GM19351 (cell line): Measurements from ENCODE around the gene SLC17A9.

Source experiments
- ATAC-seq: cut with Tn5 transposase; IDR thresholded peaks from one replicate; pipeline ENCODE4 v1.9.1; 2021; ENCODE audit warnings: mild to moderate bottlenecking, moderate library complexity; ENCODE audit not compliant: unreplicated experiment

SLC17A9 gene

GRCh38 chr20:62937268-62938104 lies 15.0 kb upstream of the SLC17A9 start:
- peak; percentile 69 for ATAC-seq

DNA sequence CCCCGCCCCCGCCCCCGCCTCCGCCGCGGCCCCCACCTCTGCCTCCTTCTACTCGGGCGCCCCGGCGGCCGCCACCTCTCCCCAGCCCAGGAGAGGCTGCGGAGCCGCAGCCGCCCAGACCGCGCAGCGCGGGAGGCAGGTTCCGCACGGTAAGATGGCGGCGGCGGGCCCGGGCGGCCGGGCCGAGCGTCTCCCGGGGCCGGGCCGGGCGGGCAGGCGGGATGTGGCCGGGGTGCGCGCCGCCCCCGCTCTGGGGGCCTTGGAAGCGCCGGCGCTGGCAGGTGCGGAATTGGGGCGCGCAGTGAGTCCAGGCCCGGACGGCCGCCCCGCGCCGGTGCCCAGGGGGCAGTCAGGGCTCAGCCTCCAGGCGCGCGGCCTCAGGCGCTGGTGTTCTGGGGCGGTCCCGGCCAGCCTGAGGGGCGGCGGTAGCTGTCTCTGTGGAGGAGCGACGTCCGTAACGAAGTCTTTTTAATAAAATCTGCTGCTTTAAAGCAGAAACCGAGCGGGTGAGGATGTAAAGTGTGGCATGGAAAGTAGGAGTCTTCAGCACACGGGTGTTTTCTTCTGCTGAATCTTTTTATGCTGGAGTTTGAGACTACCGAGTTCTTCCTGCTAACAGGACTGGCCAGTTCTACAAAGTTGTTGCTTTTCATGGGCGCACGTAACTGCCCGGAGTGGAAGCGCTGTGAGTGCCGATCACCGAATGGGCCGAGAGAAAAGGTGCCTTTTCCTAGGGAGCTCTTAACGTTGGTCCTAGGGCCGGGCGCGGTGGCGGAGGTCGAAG lies 14.2 kb upstream of the SLC17A9 start, which contains the start of gene GID8:
Gene GID8 (plus strand): TSS at position 43 of the 784 bp plus-strand sequence. CDS start 3,356 bp downstream, outside the sequence.
- ATAC-seq: peak; percentile 46

GRCh38 chr20:62940875-62941274 lies 11.6 kb upstream of the SLC17A9 start:
- ATAC-seq: no peak

GRCh38 chr20:62941792-62942191 lies 10.7 kb upstream of the SLC17A9 start:
- ATAC-seq: no peak

DNA sequence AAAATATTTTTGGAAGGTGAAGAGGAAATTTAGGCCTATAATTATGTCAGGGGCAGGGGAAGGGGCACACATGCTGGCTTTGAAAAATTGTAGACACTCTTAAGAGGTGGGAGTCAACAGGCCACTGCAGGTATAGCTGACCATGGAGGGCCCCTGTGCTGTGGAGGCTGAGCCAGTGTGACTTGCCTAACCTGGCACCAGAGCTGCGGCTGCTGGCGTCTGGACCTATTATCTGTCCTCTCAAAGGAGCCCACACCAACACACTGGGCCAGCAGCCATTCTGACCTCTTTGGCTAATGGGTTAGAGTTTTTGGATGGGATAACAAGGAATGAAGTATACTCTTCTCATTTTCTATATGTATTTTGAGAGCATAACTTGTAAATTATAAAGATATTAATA lies 10.1 kb upstream of the SLC17A9 start:
- ATAC-seq: no peak

- ATAC-seq: no peak
Measured at GRCh38 chr20:62943396-62943795, 9.1 kb upstream of the SLC17A9 start.

DNA sequence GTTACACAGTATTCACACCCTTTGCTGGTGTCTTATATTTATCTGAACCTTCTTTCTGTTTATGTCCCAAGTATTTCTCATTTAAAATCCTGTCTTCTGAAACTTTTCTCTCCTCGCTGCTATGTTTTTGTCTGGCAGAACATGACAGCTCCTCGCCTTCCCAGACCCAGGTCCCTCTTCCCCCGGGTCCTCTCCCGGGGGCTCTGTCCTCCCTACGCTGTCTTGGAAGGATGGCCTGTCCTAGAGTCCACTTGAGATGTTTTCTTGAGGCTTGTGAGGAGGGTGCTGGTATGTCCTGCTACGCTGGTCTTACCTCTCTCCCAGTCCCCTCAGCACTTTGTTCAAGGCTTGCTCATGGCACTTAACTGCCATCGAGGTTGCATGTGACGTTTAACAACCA lies 8.3 kb upstream of the SLC17A9 start:
- ATAC-seq: no peak

- ATAC-seq: no peak
Measured at GRCh38 chr20:62944746-62945145, 7.8 kb upstream of the SLC17A9 start.

DNA sequence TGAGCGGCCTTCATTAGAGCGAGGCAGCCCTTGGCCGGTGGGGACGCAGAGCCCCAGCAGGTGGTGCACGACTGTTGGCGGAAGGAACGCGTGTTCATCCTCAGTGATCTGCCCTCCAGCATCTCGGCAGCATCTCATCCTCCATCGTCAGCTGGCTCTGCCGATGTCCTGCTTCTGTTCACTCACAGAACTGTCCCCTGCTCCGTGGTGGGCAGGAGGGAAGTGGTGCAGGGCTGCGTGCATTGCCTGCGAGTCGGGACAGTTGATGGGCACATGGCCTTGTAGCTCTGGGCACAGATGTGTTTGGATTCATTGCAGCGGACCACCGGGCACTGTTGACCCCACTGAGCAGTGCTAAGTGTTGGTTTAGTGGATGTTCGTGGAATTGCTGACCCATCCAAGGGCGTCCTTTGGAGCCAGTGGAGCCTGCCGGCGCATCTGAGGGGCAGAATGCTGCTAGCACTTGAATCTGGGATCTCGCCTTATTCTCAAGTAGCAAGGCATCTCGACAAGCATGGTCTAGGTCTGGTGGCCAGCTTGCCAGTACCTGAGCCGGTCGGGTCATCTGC lies 6.7 kb upstream of the SLC17A9 start:
- no peak for ATAC-seq

DNA sequence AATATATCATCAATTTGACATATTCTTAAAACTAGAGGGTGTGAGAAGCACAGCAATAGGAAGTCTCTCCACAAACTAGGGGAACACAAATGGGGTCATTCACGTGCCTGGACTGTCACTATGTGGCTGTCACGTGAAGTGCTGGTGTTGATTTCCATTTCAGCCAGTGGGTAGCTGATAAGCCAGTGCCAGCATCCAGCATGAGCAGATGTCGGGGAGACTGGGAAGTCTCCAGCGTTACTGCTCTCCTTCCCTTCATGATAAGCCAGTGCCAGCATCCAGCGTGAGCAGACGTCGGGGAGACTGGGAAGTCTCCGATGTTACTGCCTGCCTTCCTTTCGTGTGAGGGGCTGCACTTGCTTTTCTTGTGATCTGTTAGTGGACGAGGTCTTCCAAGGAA lies 5.6 kb upstream of the SLC17A9 start:
- no peak for ATAC-seq

GRCh38 chr20:62947532-62948300 lies 4.8 kb upstream of the SLC17A9 start:
- no peak for ATAC-seq

DNA sequence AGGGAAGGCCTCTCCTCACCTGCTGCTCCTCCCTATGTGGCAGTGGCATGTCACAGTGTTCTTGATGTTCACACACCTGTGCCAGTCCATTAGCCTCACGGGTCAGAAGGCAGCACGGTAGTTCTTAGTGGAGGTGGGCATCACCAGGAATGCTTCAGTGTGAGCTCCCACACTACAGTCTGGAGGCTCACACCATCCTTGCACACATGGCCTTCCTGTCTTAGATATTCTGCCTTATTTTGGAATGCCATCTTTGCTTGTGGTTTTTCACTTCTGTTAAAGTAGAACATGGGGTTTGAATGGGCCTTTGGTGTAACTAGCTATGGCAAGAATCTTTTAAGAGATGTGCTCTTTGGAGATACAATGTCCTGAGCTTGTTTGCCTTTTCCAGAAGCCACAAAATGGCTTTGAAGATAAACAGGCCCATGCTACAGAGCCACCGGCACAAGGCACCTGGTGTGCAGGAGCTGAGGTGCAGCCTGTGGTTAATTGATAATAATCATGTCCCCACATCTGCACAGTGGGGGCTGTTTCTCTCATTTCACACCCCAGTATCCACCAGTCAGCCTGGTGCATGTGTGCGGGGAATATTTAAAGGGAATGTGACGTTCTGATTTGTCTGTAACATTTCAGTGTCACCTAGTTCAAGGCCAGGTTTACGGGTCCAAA lies 3.2 kb upstream of the SLC17A9 start:
- ATAC-seq: no peak

- no peak for ATAC-seq
Measured at GRCh38 chr20:62949962-62950361, 2.5 kb upstream of the SLC17A9 start.

GRCh38 chr20:62950741-62951140 lies 1.8 kb upstream of the SLC17A9 start:
- no peak for ATAC-seq

DNA sequence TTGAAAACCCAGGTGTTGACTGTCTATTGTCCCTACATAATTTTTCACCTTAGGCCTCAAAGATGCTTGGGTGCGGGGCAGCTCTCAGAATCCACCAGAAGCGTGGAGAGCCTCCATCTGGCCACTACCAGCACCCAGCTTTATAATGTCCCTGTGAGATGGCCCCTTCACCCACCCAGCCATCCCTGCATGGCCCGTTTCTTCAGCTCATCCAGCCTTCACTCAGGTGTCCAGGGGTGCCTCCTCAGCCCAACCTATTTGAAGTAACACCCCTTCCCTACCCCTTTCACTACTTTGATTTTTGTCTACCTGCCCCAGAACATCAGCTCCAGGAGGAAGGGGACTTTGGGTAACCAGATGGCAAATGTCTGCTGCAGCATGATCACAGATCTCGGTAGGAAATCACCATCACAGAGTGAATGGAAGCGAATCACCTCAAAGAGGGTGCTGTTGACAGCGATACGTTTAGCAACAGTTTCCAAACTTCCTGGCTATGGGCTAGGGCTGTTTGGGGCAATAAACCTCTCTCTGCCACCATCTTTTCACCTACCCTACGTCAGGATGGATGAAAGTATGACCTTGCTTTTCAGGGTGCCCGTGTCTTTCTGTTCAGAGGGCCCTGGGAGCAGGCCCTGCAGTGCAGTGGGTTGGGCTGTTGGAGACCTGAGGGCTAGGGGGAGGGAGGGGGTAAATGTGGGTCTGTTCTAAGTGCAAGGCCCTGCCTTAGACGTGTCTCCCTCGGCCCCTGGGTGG lies 1.2 kb upstream of the SLC17A9 start:
- no peak for ATAC-seq

DNA sequence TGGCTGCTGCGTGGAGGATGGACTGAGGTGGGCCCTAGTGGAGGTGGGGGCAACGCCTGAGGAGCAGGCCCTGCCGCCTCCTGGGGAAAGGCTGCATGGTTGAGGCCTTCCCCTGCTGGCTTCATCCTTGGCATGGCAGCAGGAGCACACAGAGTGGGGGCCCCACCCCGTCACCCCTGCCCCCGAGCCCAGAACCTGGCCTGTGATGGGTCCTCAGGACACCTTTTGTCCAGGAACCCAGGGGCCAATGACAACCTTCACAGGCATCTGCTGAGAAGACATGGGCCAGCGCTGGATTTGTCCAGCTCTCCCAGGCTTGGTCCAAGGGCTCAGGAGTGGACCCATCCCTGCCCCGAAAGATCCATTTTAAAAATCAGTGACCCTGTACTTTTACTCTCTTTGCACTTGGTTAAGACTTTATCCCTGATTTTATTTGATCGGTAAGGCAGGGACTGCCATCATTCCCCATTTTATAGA lies 575 bp upstream of the SLC17A9 start:
- ATAC-seq: no peak

- ATAC-seq: peak; percentile 5
Measured at GRCh38 chr20:62952968-62953838, 694 bp downstream of the SLC17A9 start.

DNA sequence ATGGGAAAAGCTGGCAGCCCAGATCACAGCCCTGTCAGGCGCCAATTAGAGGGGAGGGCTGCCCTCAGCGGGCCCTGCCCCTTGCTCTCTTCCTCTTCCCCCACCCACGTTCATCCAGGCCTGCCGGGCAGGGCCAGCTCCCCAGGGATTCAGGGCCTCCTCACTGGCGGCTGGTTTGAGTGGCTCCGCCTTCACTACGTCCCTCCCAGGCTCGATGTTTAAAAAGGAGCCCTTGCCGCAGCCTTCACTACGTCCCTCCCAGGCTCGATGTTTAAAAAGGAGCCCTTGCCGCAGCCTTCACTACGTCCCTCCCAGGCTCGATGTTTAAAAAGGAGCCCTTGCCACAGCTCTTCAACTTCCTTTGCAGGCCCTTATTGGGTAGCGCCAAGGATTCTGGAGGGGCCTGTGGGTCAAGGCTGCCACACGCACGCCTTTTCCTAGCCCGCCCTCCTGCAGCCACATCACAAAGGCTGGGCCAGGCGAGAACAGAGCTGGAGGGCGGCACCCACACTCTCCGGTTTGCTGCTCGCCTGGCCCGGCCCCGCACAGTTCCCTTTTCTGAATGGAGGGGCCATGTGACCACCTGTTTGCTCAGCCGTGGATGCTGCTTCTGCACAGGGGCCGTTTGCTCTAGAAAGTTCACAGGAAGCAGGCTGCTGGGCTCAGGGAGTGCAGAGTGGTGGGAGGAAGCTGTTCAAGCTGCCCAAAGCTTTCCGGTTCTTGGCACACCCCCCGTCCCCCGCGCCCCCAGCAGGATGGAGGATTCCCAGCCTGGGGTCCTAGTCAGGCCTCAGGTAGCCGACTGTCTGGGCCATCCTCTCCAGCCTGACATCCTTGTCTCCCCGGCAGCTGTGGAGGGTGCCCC lies 1.6 kb downstream of the SLC17A9 start:
- ATAC-seq: peak; percentile 78
